Gastroesophageal sphincter (tissue), 4 donors: ENCODE results near the gene ADAMTS4. TPM values are rescaled to one million over a fixed set of nuclear protein-coding genes. Genes with fewer than 3 reads are reported as not detected.

ENCODE experiments used
- ATAC-seq: fragments of 150-250 bp; one replicate; pipeline ENCODE4 v1.9.1; 2016; ENCODE audit warnings: mild to moderate bottlenecking, moderate library complexity
- H3K27ac ChIP-seq, 4 donors: fragments of 200-600 bp; sonication (generic) in 3 of 4; 1 replicate in 3 of 4; 2 replicates in 1 of 4; pipeline ENCODE4 v1.5.1; 2016 to 2019
- H3K27me3 ChIP-seq: fragments of 200-600 bp; sonication (generic); one replicate; pipeline ENCODE4 v1.5.1; 2019
- H3K36me3 ChIP-seq, 2 donors: fragments of 200-600 bp; sonication (generic); one replicate each; pipeline ENCODE4 v1.5.1; 2019; ENCODE audit warnings: control low read depth in 1 of 2
- H3K4me1 ChIP-seq, 3 donors: fragments of 200-600 bp; sonication (generic); 1 replicate in 2 of 3; 2 replicates in 1 of 3; pipeline ENCODE4 v1.5.1; 2016 to 2019; ENCODE audit warnings: control low read depth in 2 of 3
- H3K4me3 ChIP-seq, 2 donors: fragments of 200-600 bp; sonication (generic); one replicate each; pipeline ENCODE4 v1.5.1; 2019; ENCODE audit warnings: mild to moderate bottlenecking in 1 of 2, moderate library complexity in 1 of 2
- H3K9me3 ChIP-seq, 3 donors: fragments of 200-600 bp; sonication (generic); one replicate each; pipeline ENCODE4 v1.5.1; 2017 to 2019; ENCODE audit warnings: control low read depth in 2 of 3
- EP300 ChIP-seq: sonication (generic); formaldehyde crosslinking; IDR thresholded peaks from one replicate; pipeline ENCODE4 v1.6.1; 2017; ENCODE audit warnings: antibody characterized with exemption, mild to moderate bottlenecking
- POLR2A ChIP-seq, 2 donors: fragments of 450-650 bp; IDR thresholded peaks; one replicate each; pipeline ENCODE4 v1.6.1; 2017; ENCODE audit warnings: antibody characterized with exemption in 2 of 2, mild to moderate bottlenecking in 2 of 2, moderate library complexity in 1 of 2
- POLR2AphosphoS5 ChIP-seq: sonication (generic); formaldehyde crosslinking; IDR thresholded peaks from one replicate; pipeline ENCODE4 v1.6.1; 2017; ENCODE audit warnings: antibody characterized with exemption
- WGBS, 2 donors: methylation state at CpG; one replicate each; pipeline ENCODE4 v1.1.5; 2018; ENCODE audit warnings: low coverage in 1 of 2; 5-methylcytosine and 5-hydroxymethylcytosine counted together
- small RNA-seq, 4 donors: library from RNA; depleted of rRNA; stranded (forward); fragments of <200 nt; gene quantifications; one replicate each; pipeline ENCODE3, GENCODE V24; 2016
- total RNA-seq, 4 donors: library from RNA; depleted of rRNA; stranded (reverse); fragments of >200 nt; gene quantifications; one replicate each; pipeline ENCODE4 v1.1.0, GENCODE V29; 2016
- TF ChIP-seq, protein P1 (sequence below), 4 experiments: fragments of 200-600 bp in 2 of 4; fragments of 450-650 bp in 2 of 4; sonication (generic) in 1 of 4; IDR thresholded peaks; one replicate each; pipeline ENCODE4 v1.5.1; 2017 to 2019; ENCODE audit warnings: antibody characterized with exemption in 4 of 4, mild to moderate bottlenecking in 2 of 4, moderate library complexity in 2 of 4

Gene ADAMTS4
- total RNA-seq, 4 donors from 2014 or later: 3.7 to 60.6 (median 6.7) TPM

DNA sequence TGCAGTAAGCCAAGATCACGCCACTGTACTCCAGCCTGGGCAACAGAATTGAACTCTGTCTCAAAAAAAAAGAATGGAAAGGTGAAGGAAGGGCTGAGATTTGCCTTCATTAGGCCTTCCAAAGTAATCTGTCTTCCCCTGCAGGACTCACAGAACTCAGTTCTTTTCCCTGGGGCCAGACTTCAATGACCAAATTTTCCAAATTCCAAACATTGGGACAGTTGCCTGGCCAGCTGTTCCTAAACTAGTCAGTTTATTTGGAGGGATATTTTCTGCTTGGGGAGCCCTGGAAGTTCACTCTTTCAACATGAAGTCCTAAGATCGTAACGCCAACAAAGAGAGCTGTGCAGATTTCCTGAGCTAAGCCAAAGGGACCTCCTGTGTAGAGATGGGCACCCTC lies 61.0 kb downstream of the ADAMTS4 start:
- no peak for TF ChIP-seq POLR2A (IDR thresholded peaks at IDR 0.05)
- TF ChIP-seq, protein P1, sequence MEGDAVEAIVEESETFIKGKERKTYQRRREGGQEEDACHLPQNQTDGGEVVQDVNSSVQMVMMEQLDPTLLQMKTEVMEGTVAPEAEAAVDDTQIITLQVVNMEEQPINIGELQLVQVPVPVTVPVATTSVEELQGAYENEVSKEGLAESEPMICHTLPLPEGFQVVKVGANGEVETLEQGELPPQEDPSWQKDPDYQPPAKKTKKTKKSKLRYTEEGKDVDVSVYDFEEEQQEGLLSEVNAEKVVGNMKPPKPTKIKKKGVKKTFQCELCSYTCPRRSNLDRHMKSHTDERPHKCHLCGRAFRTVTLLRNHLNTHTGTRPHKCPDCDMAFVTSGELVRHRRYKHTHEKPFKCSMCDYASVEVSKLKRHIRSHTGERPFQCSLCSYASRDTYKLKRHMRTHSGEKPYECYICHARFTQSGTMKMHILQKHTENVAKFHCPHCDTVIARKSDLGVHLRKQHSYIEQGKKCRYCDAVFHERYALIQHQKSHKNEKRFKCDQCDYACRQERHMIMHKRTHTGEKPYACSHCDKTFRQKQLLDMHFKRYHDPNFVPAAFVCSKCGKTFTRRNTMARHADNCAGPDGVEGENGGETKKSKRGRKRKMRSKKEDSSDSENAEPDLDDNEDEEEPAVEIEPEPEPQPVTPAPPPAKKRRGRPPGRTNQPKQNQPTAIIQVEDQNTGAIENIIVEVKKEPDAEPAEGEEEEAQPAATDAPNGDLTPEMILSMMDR (IDR thresholded peaks at IDR 0.05): no peak
- no peak for TF ChIP-seq EP300
- TF ChIP-seq POLR2AphosphoS5: no peak
- no peak for ATAC-seq
- H3K27ac ChIP-seq: peak overlapping the region in 1 of 4 donors; percentile 0

More for the DNA sequence above, 61.0 kb downstream of the ADAMTS4 start:
- Histone ChIP-seq H3K9me3 (no peaks in the 10 kb centered on the region), H3K4me1 (peaks cover 5 to 28% (median 10%) of the 10 kb centered on the region in 3 donors), H3K27me3 (no peaks in the 10 kb centered on the region), H3K36me3 (no peaks in the 10 kb centered on the region), H3K4me3 (no peak overlapping the region)
- 69% methylated on average over 3 of the region's 3 CpGs; no CpG with 5 or more reads in 1 of the 2 donors for WGBS, 2 donors

Small RNA genes within 50 kb of the gene (small RNA-seq; reads per million reads assigned to genes)
- 0 reads per million in 4 donors for gene RF01225

Other genes starting within 250 kb of the ADAMTS4 start
- gene ITLN2, start 244.2 kb downstream of the ADAMTS4 start, total RNA-seq: not detected
- 10 to 100 TPM in 1 of 4 donors, 1 to 10 TPM in 3; 4.5 to 28.2 (median 9.9) TPM for gene F11R, start 177.9 kb downstream of the ADAMTS4 start, total RNA-seq
- gene TSTD1, start 160.1 kb downstream of the ADAMTS4 start, total RNA-seq: 10 to 100 TPM; 18.1 to 52.1 (median 29.4) TPM
- gene USF1, start 153.1 kb downstream of the ADAMTS4 start, total RNA-seq: 10 to 100 TPM; 50.9 to 79.4 (median 60.5) TPM
- 10 to 100 TPM in 1 of 4 donors, 1 to 10 TPM in 3; 1.9 to 11.6 (median 4.4) TPM for gene ARHGAP30, start 129.2 kb downstream of the ADAMTS4 start, total RNA-seq
- 1 to 10 TPM in 1 of 4 donors, under 1 TPM in 1, not detected in 2; 0.27 to 1.9 TPM for gene NECTIN4, start 109.5 kb downstream of the ADAMTS4 start, total RNA-seq
- 10 to 100 TPM in 2 of 4 donors, 1 to 10 TPM in 2; 3.5 to 22.6 (median 8.6) TPM for gene KLHDC9, start 100.7 kb downstream of the ADAMTS4 start, total RNA-seq
- gene PFDN2, start 81.0 kb downstream of the ADAMTS4 start, total RNA-seq: 10 to 100 TPM; 26.2 to 40.8 (median 31.4) TPM
- gene NIT1, start 80.9 kb downstream of the ADAMTS4 start, total RNA-seq: 10 to 100 TPM; 30.4 to 61.9 (median 32.8) TPM
- gene DEDD, start 66.4 kb downstream of the ADAMTS4 start, total RNA-seq: 10 to 100 TPM; 34.2 to 54.4 (median 41.7) TPM
- gene UFC1, start 45.1 kb downstream of the ADAMTS4 start, total RNA-seq: 10 to 100 TPM; 60.5 to 83.7 (median 72.8) TPM
- gene USP21, start 39.6 kb downstream of the ADAMTS4 start, total RNA-seq: 10 to 100 TPM in 3 of 4 donors, 1 to 10 TPM in 1; 10.0 to 27.6 (median 14.7) TPM
- 10 to 100 TPM; 10.5 to 27.4 (median 17.6) TPM for gene PPOX, start 32.6 kb downstream of the ADAMTS4 start, total RNA-seq
- gene B4GALT3, start 21.5 kb downstream of the ADAMTS4 start, total RNA-seq: 10 to 100 TPM; 14.8 to 26.4 (median 19.5) TPM
- gene NDUFS2, start 3.3 kb upstream of the ADAMTS4 start, total RNA-seq: 100 to 1,000 TPM in 2 of 4 donors, 10 to 100 TPM in 2; 93.4 to 121 (median 100) TPM
- 10 to 100 TPM in 3 of 4 donors, 1 to 10 TPM in 1; 6.4 to 74.6 (median 52.0) TPM for gene FCER1G, start 16.2 kb upstream of the ADAMTS4 start, total RNA-seq
- gene APOA2, start 24.6 kb upstream of the ADAMTS4 start, total RNA-seq: not detected
- 10 to 100 TPM in 3 of 4 donors, 1 to 10 TPM in 1; 9.3 to 24.3 (median 14.0) TPM for gene TOMM40L, start 27.0 kb upstream of the ADAMTS4 start, total RNA-seq
- not detected for gene NR1I3, start 39.1 kb upstream of the ADAMTS4 start, total RNA-seq
- 10 to 100 TPM in 1 of 4 donors, 1 to 10 TPM in 3; 1.6 to 13.8 (median 5.7) TPM for gene PCP4L1, start 59.7 kb upstream of the ADAMTS4 start, total RNA-seq
- 10 to 100 TPM in 2 of 4 donors, 1 to 10 TPM in 2; 5.3 to 18.7 (median 9.4) TPM for gene MPZ, start 110.9 kb upstream of the ADAMTS4 start, total RNA-seq
- 10 to 100 TPM in 3 of 4 donors, 1 to 10 TPM in 1; 7.5 to 59.1 (median 37.2) TPM for gene SDHC, start 115.3 kb upstream of the ADAMTS4 start, total RNA-seq
- gene CFAP126, start 168.8 kb upstream of the ADAMTS4 start, total RNA-seq: not detected